T-cell (primary cell): ENCODE data around the gene NR1I3. TPM values are rescaled to one million over a fixed set of nuclear protein-coding genes. Genes with fewer than 3 reads are reported as not detected.
"Not testable (repeated sequence)": the region's sequence is repeated elsewhere in the genome, so short reads cannot be mapped to it uniquely, and the experiment has no call there.

Experiments
- ATAC-seq, 4 experiments: fragments of 200-7000 bp in 3 of 4; fragments of 150-1000 bp in 1 of 4; cut with Tn5 transposase; replicated peaks in 1 of 4; 1 replicate in 3 of 4; 2 replicates in 1 of 4; pipeline ENCODE4 v1.10.0; 2021; ENCODE audit warnings: moderate library complexity in 3 of 4, mild to moderate bottlenecking in 2 of 4, moderate number of reproducible peaks in 1 of 4
- CTCF ChIA-PET, 2 donors: fragments of 300-600 bp; sonication (Branson Sonifier 250); formaldehyde crosslinking; loops; one replicate each; lab custom pipeline; 2022; ENCODE audit warnings: antibody characterized with exemption in 2 of 2; lab: Charles Lee
- POLR2A ChIA-PET, 2 donors: fragments of 300-600 bp; sonication (Branson Sonifier 250); formaldehyde crosslinking; loops; one replicate each; lab custom pipeline; 2022; ENCODE audit warnings: antibody characterized with exemption in 2 of 2; lab: Charles Lee
- DNase-seq, 35 experiments: peaks; one replicate each; pipeline versions ENCODE4 v3.0.0 to v3.0.0-alpha.2; 2013 to 2023
- H3K27ac ChIP-seq: one replicate; pipeline ENCODE4 v1.5.1; 2013; ENCODE audit warnings: low read length
- H3K27me3 ChIP-seq, 2 experiments: replicated peaks in 1 of 2; 1 replicate in 1 of 2; 2 replicates in 1 of 2; pipeline versions ENCODE4 v1.6.1 to v1.7.0; 2013; ENCODE audit warnings: low read length in 1 of 2, mixed read lengths in 1 of 2; ENCODE audit not compliant: control insufficient read depth in 2 of 2, insufficient read depth in 2 of 2; ENCODE audit errors: extremely low read depth in 1 of 2
- H3K36me3 ChIP-seq, 2 donors: 1 replicate in 1 of 2; 2 replicates in 1 of 2; pipeline versions ENCODE4 v1.6.1 to v1.7.0; 2013; ENCODE audit warnings: low read length in 1 of 2; ENCODE audit not compliant: control insufficient read depth in 2 of 2, insufficient read depth in 1 of 2; ENCODE audit errors: extremely low read depth in 1 of 2
- H3K4me1 ChIP-seq, 2 experiments: 1 replicate in 1 of 2; 2 replicates in 1 of 2; pipeline versions ENCODE4 v1.6.1 to v1.7.0; 2013; ENCODE audit warnings: low read length in 2 of 2, mixed read lengths in 1 of 2; ENCODE audit not compliant: insufficient read depth in 2 of 2, control insufficient read depth in 1 of 2; ENCODE audit errors: extremely low read depth in 1 of 2
- H3K4me3 ChIP-seq, 2 donors: 1 replicate in 1 of 2; 2 replicates in 1 of 2; pipeline versions ENCODE4 v1.5.1 to v1.7.0; 2013; ENCODE audit warnings: mild to moderate bottlenecking in 2 of 2, low read length in 1 of 2, moderate library complexity in 1 of 2; ENCODE audit not compliant: control insufficient read depth in 1 of 2; ENCODE audit errors: extremely low read depth in 1 of 2
- H3K9me3 ChIP-seq: 2 replicates; pipeline ENCODE4 v1.7.0; 2013
- H3K27ac Mint-ChIP-seq, 2 donors: one replicate each; pipeline ENCODE4 v1.8.0; 2020 to 2021; ENCODE audit warnings: mild to moderate bottlenecking in 2 of 2, mixed read lengths in 2 of 2
- H3K27me3 Mint-ChIP-seq, 2 donors: one replicate each; pipeline ENCODE4 v1.8.0; 2021 to 2022; ENCODE audit warnings: mixed read lengths in 2 of 2
- H3K36me3 Mint-ChIP-seq: one replicate; pipeline ENCODE4 v1.8.0; 2021; ENCODE audit warnings: mixed read lengths
- H3K4me1 Mint-ChIP-seq, 3 donors: one replicate each; pipeline ENCODE4 v1.8.0; 2020 to 2022; ENCODE audit warnings: mixed read lengths in 3 of 3, mild to moderate bottlenecking in 1 of 3
- H3K4me3 Mint-ChIP-seq, 3 donors: one replicate each; pipeline ENCODE4 v1.8.0; 2020 to 2022; ENCODE audit warnings: mild to moderate bottlenecking in 3 of 3, mixed read lengths in 3 of 3, moderate library complexity in 3 of 3
- H3K9me3 Mint-ChIP-seq, 3 donors: one replicate each; pipeline ENCODE4 v1.8.0; 2020 to 2022; ENCODE audit warnings: mixed read lengths in 3 of 3
- WGBS: methylation state at CpG from one replicate; pipeline ENCODE4 v1.1.5; 2013; ENCODE audit warnings: missing lambda C conversion rate; ENCODE audit not compliant: insufficient coverage; 5-methylcytosine and 5-hydroxymethylcytosine counted together
- total RNA-seq, 35 experiments: library from RNA in 6 of 35; stranded (reverse) in 6 of 35; fragments of 120-200 nt in 1 of 35; gene quantifications; one replicate each; pipeline versions ENCODE4 v1.2.1 to v1.2.4 and lab custom pipeline; 2013 to 2026

Gene NR1I3
- total RNA-seq, 5 donors from 2014 or later (not counting 1 experiment from before 2014, with no cell fraction given) = not detected

DNA sequence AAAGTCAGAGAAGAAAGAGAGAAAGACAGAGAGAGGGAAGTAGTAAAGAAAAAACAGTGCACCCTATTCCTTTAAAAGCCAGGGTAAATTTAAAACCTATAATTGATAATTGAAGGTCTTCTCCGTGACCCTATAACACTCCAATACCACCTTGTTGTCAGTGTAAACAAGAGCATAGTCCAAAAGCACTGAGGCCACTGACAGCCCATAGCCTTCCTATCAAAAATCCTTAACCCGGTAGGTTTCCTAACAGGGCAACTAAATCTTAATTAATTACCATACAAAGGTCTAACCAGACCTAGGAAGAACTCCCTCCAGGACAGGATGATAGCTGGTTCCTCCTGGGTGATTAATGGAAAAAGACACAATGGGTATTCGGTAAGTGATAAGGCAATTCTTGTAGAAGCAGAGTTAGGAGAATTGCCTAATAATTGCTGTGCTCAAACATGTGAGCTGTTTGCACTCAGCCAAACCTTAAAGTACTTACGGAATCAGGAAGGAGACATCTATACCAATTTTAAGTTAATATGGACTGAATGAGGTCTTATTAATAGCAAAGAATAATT lies 18.0 kb upstream of the NR1I3 start:
- H3K27ac ChIP-seq, CTCF ChIA-PET, DNase-seq, H3K4me3 Mint-ChIP-seq, POLR2A ChIA-PET, H3K27ac Mint-ChIP-seq, H3K9me3 ChIP-seq, H3K36me3 ChIP-seq, H3K4me3 ChIP-seq, ATAC-seq: not testable (repeated sequence)
- no CpG with 5 or more reads among the region's 4 CpGs for WGBS
- Histone ChIP-seq H3K27me3 (peaks cover 12 to 34% of the 10 kb centered on the region in 2 experiments), H3K4me1 (peaks cover 3 to 14% of the 10 kb centered on the region in 2 experiments)
- Mint-ChIP-seq H3K9me3 (peaks cover 0 to 25% (median 12%) of the 10 kb centered on the region in 3 donors), H3K36me3 (peaks cover 17% of the 10 kb centered on the region), H3K4me1 (peaks cover 18 to 25% (median 19%) of the 10 kb centered on the region in 3 donors), H3K27me3 (peaks cover 39 to 48% of the 10 kb centered on the region in 2 donors)

DNA sequence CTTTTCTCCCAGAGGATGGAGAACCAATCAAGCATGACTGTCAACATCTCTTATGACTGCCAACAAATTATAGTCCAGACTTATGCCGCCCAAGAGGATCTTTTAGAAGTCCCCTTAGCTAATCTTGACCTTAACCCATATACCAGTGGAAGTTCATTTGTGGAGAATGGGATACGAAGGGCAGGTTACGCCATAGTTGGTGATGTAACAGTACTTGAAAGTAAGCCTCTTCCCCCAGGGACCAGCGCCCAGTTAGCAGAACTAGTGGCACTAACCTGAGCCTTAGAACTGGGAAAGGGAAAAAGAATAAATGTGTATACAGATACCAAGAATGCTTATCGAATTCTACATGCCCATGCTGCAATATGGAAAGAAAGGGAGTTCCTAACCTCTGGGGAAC lies 17.3 kb upstream of the NR1I3 start:
- H3K4me1 ChIP-seq = peaks cover 3 to 14% of the 10 kb centered on the region in 2 experiments
- no CpG with 5 or more reads among the region's 5 CpGs for WGBS
- H3K4me3 ChIP-seq, ATAC-seq, H3K9me3 ChIP-seq, H3K27ac ChIP-seq, DNase-seq, H3K27ac Mint-ChIP-seq, CTCF ChIA-PET, H3K36me3 ChIP-seq, POLR2A ChIA-PET, H3K4me3 Mint-ChIP-seq: not testable (repeated sequence)
- Mint-ChIP-seq H3K9me3 (peaks cover 0 to 25% (median 12%) of the 10 kb centered on the region in 3 donors), H3K27me3 (peaks cover 35 to 41% of the 10 kb centered on the region in 2 donors), H3K36me3 (peaks cover 17% of the 10 kb centered on the region), H3K4me1 (peaks cover 15 to 19% (median 16%) of the 10 kb centered on the region in 3 donors)
- H3K27me3 ChIP-seq = peaks cover 8 to 31% of the 10 kb centered on the region in 2 experiments

DNA sequence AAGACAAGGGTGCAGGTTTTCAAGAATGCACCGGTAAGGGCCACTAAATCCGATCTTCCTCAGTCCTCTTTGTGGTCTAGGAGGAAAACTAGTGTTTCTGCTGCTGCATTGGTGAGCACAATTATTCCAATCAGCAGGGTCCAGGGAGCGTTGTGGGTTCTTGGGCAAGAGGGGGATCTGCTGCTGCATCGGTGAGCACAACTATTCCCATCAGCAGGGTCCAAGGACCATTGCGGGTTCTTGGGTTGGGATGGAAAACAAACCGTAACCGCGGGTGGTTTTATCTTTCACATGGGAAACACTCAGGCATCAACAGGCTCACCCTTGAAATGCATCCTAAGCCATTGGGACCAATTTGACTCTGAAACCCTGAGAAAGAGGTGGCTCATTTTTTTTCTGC lies 13.6 kb upstream of the NR1I3 start:
- H3K4me1 ChIP-seq = no peaks in the 10 kb centered on the region
- Mint-ChIP-seq H3K36me3 (peaks cover 2% of the 10 kb centered on the region), H3K9me3 (peaks cover 0 to 10% (median under 1%) of the 10 kb centered on the region in 3 donors), H3K27me3 (peaks cover 9 to 13% of the 10 kb centered on the region in 2 donors), H3K4me3 (no peak overlapping the region), H3K4me1 (no peaks in the 10 kb centered on the region), H3K27ac (no peak overlapping the region)
- DNase-seq = no peak
- H3K4me3 ChIP-seq = no peak overlapping the region
- H3K27me3 ChIP-seq = no peaks in the 10 kb centered on the region
- H3K27ac ChIP-seq = no peak overlapping the region
- no peaks in the 10 kb centered on the region for H3K36me3 ChIP-seq
- ChIA-PET CTCF (interaction anchor here in 1 of 2 donors (0.5 kb wide), 1 partner anchor 106 kb away, joined by 4 read pairs; no protein-coding TSS in a partner anchor), POLR2A (no interaction called here)
- H3K9me3 ChIP-seq = no peaks in the 10 kb centered on the region
- 100% methylated on average over 1 of the region's 8 CpGs for WGBS
- ATAC-seq = no peak

DNA sequence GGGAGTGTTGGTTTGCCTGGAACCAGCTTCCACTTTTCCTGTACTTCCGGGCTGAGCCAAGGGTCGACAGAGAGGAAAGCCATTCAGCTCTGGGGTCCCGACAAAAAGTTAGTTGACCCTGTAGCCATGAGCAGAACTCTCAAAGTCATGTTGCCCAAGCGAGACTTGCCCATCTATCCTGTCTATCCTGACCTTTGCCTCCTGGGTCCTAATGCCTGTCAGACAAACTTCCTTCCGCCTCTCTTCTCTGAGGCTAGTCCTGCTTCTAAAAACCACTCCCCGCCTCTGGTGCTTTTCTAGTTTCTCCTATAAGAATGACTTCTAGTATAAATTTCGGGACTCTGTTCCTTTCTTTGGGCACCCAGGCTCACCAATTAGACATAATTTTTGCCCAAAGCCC lies 12.8 kb upstream of the NR1I3 start:
- DNase-seq (no peak), ATAC-seq (no peak)
- no peaks in the 10 kb centered on the region for H3K36me3 Mint-ChIP-seq
- no peak overlapping the region for H3K27ac ChIP-seq
- H3K27me3 Mint-ChIP-seq = peaks cover 9 to 11% of the 10 kb centered on the region in 2 donors
- H3K4me1 ChIP-seq = no peaks in the 10 kb centered on the region
- ChIA-PET CTCF (interaction anchor here in 1 of 2 donors (0.6 kb wide), 1 partner anchor 11 kb away, joined by 3 read pairs; no protein-coding TSS in a partner anchor), POLR2A (no interaction called here)
- H3K9me3 Mint-ChIP-seq = peaks cover 0 to 4% (median 0%) of the 10 kb centered on the region in 3 donors
- H3K27ac Mint-ChIP-seq = no peak overlapping the region
- no peaks in the 10 kb centered on the region for H3K4me1 Mint-ChIP-seq
- no peak overlapping the region for H3K4me3 ChIP-seq
- H3K27me3 ChIP-seq = no peaks in the 10 kb centered on the region
- no peaks in the 10 kb centered on the region for H3K36me3 ChIP-seq
- 92% methylated on average over 4 of the region's 7 CpGs for WGBS
- H3K9me3 ChIP-seq = no peaks in the 10 kb centered on the region
- H3K4me3 Mint-ChIP-seq = no peak overlapping the region

DNA sequence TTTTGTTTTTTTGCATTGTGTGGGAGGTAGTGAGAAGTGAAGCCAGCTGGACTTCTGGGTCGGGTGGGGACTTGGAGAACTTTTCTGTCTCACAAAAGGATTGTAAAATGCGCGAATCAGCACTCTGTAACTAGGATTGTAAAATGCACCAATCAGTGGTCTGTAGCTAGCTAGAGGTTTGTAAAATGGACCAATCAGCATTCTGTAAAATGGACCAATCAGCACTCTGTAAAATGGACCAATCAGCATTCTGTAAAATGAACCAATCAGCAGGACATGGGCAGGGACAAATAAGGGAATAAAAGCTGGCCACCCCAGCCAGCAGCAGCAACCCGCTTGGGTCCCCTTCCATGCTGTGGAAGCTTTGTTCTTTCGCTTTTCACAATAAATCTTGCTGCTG lies 12.1 kb upstream of the NR1I3 start:
- H3K27me3 Mint-ChIP-seq, H3K4me3 Mint-ChIP-seq, H3K27ac ChIP-seq, H3K4me1 ChIP-seq, H3K9me3 ChIP-seq, H3K36me3 ChIP-seq, DNase-seq, H3K27me3 ChIP-seq, H3K27ac Mint-ChIP-seq, POLR2A ChIA-PET, H3K9me3 Mint-ChIP-seq, H3K4me1 Mint-ChIP-seq, H3K4me3 ChIP-seq, ATAC-seq, H3K36me3 Mint-ChIP-seq: not testable (repeated sequence)
- CTCF ChIA-PET = interaction anchor here in 1 of 2 donors (0.8 kb wide), 1 partner anchor 25 kb away, joined by 9 read pairs; no protein-coding TSS in a partner anchor
- 83% methylated on average over 5 of the region's 5 CpGs for WGBS

DNA sequence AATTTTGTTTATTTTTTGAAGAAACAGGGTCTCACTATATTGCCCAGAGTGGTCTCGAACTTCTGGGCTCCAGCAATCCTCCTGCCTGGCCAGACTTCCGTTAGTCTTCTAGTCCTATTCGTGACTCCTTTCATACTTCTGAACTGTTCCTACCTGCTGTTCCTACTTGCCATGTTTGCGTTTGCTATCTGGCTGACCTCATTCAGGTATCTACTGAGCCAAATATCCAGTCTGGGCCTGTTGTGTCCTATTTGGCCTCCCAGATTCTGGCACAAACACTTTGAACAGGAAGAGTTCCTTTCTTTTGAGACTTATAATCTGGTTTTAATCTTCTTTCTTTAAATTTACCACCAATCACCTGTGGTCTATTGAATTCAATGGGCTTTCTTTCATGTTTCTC lies 6.9 kb upstream of the NR1I3 start:
- H3K27ac ChIP-seq = no peak overlapping the region
- H3K9me3 ChIP-seq = no peaks in the 10 kb centered on the region
- Mint-ChIP-seq H3K27ac (no peak overlapping the region), H3K4me3 (no peak overlapping the region), H3K4me1 (no peaks in the 10 kb centered on the region), H3K9me3 (no peaks in the 10 kb centered on the region), H3K27me3 (peaks cover 2 to 12% of the 10 kb centered on the region in 2 donors), H3K36me3 (no peaks in the 10 kb centered on the region)
- WGBS = 85% methylated on average over 4 of the region's 4 CpGs
- DNase-seq (no peak), ATAC-seq (no peak)
- ChIA-PET POLR2A (no interaction called here), CTCF (no interaction called here)
- no peaks in the 10 kb centered on the region for H3K4me1 ChIP-seq
- no peak overlapping the region for H3K4me3 ChIP-seq
- H3K36me3 ChIP-seq = no peaks in the 10 kb centered on the region
- H3K27me3 ChIP-seq = peaks cover 0 to 3% of the 10 kb centered on the region in 2 experiments
